IMR-90 (cell line): Measurements from ENCODE around the gene NRP1. TPM values are rescaled to one million over a fixed set of nuclear protein-coding genes. Genes with fewer than 3 reads are reported as not detected.

Experiments
- ATAC-seq: fragments of 200-7000 bp; cut with Tn5 transposase; 2 replicates; pipeline ENCODE4 v1.9.1; 2020; ENCODE audit warnings: low read depth, mild to moderate bottlenecking, moderate library complexity
- BruUV-seq: library from RNA; stranded (reverse); fragments of 400-500 nt; replicated peaks from 2 replicates; lab custom pipeline; 2021; lab: Mats Ljungman, UMichigan
- CTCF ChIA-PET: fragments of 300-600 bp; formaldehyde crosslinking; extraction: SDS; loops from one replicate; lab custom pipeline; 2021; ENCODE audit warnings: antibody characterized with exemption; lab: Yijun Ruan, JAX
- POLR2A ChIA-PET: fragments of 300-600 bp; sonication (Branson Sonifier 250); formaldehyde crosslinking; loops from one replicate; lab custom pipeline; 2022; ENCODE audit warnings: antibody characterized with exemption; ENCODE audit not compliant: unreplicated experiment; lab: Charles Lee
- DNase-seq: peaks from one replicate; pipeline ENCODE4 v3.0.0; 2013
- H2AFZ ChIP-seq: replicated peaks from 2 replicates; pipeline ENCODE3; 2013; ENCODE audit warnings: low read length, mild to moderate bottlenecking; ENCODE audit not compliant: poor library complexity
- H2AK5ac ChIP-seq: 2 replicates; pipeline ENCODE4 v1.6.1; 2013; ENCODE audit warnings: low read depth, low read length, inconsistent platforms
- H2AK9ac ChIP-seq: replicated peaks from 2 replicates; pipeline ENCODE3; 2013; ENCODE audit warnings: mild to moderate bottlenecking, low read depth, low read length, moderate library complexity; ENCODE audit not compliant: poor library complexity
- H2BK120ac ChIP-seq: 2 replicates; pipeline ENCODE4 v1.6.1; 2013; ENCODE audit warnings: low read depth, low read length, inconsistent platforms
- H2BK15ac ChIP-seq: 3 replicates; pipeline ENCODE4 v1.6.1; 2013; ENCODE audit warnings: low read depth, low read length, inconsistent platforms
- H2BK20ac ChIP-seq: 2 replicates; pipeline ENCODE4 v1.6.1; 2013; ENCODE audit warnings: low read depth, mild to moderate bottlenecking, inconsistent platforms, low read length, moderate library complexity
- H2BK5ac ChIP-seq: 2 replicates; pipeline ENCODE4 v1.6.1; 2013; ENCODE audit warnings: mild to moderate bottlenecking, low read depth, low read length, inconsistent platforms; ENCODE audit not compliant: poor library complexity, severe bottlenecking
- H3K14ac ChIP-seq: replicated peaks from 2 replicates; pipeline ENCODE4 v1.6.1; 2013; ENCODE audit warnings: low read depth, low read length, inconsistent platforms
- H3K18ac ChIP-seq: 2 replicates; pipeline ENCODE4 v1.6.1; 2013; ENCODE audit warnings: low read depth, low read length, control low read depth
- H3K23ac ChIP-seq: 2 replicates; pipeline ENCODE4 v1.6.1; 2013; ENCODE audit warnings: low read depth, low read length, inconsistent platforms
- H3K27ac ChIP-seq: 2 replicates; pipeline ENCODE4 v1.5.1; 2013; ENCODE audit warnings: mild to moderate bottlenecking, control low read depth, low read length; ENCODE audit not compliant: insufficient read depth
- H3K27me3 ChIP-seq: 2 replicates; pipeline ENCODE4 v1.6.1; 2013; ENCODE audit warnings: low read length; ENCODE audit not compliant: control insufficient read depth, insufficient read depth
- H3K36me3 ChIP-seq: 2 replicates; pipeline ENCODE4 v1.6.1; 2013; ENCODE audit warnings: low read length, mixed read lengths; ENCODE audit not compliant: control insufficient read depth, insufficient read depth
- H3K4ac ChIP-seq: 2 replicates; pipeline ENCODE4 v1.6.1; 2013; ENCODE audit warnings: low read depth, low read length, inconsistent platforms
- H3K4me1 ChIP-seq: 2 replicates; pipeline ENCODE4 v1.6.1; 2013; ENCODE audit warnings: low read length, mixed read lengths; ENCODE audit not compliant: control insufficient read depth, insufficient read depth
- H3K4me2 ChIP-seq: 2 replicates; pipeline ENCODE4 v1.6.1; 2013; ENCODE audit warnings: low read depth, mild to moderate bottlenecking, control low read depth, low read length, moderate library complexity
- H3K4me3 ChIP-seq: 2 replicates; pipeline ENCODE4 v1.5.1; 2013; ENCODE audit warnings: low read depth, mild to moderate bottlenecking, control low read depth, low read length, moderate library complexity; ENCODE audit not compliant: insufficient read depth
- H3K56ac ChIP-seq: 2 replicates; pipeline ENCODE4 v1.6.1; 2013; ENCODE audit warnings: low read length, inconsistent platforms; ENCODE audit not compliant: insufficient read depth; ENCODE audit errors: extremely low read depth
- H3K79me1 ChIP-seq, 2 experiments: 2 replicates each; pipeline ENCODE4 v1.6.1; 2013; ENCODE audit warnings: low read length in 2 of 2, inconsistent platforms in 1 of 2, low read depth in 1 of 2
- H3K9ac ChIP-seq: 2 replicates; pipeline ENCODE4 v1.6.1; 2013; ENCODE audit warnings: low read depth, low read length, control low read depth
- H3K9me1 ChIP-seq: 2 replicates; pipeline ENCODE4 v1.6.1; 2013; ENCODE audit warnings: low read length, inconsistent platforms; ENCODE audit not compliant: insufficient read depth
- H3K9me3 ChIP-seq: 2 replicates; pipeline ENCODE4 v1.6.1; 2013; ENCODE audit warnings: low read length; ENCODE audit not compliant: control insufficient read depth, insufficient read depth
- H4K20me1 ChIP-seq: 2 replicates; pipeline ENCODE4 v1.6.1; 2013; ENCODE audit warnings: low read length, inconsistent platforms; ENCODE audit not compliant: insufficient read depth
- H4K5ac ChIP-seq: 2 replicates; pipeline ENCODE4 v1.6.1; 2013; ENCODE audit warnings: mild to moderate bottlenecking, low read depth, low read length, control low read depth
- H4K8ac ChIP-seq, 2 experiments: 2 replicates each; pipeline ENCODE4 v1.6.1; 2013; ENCODE audit warnings: low read depth in 2 of 2, low read length in 2 of 2, control low read depth in 1 of 2, inconsistent platforms in 1 of 2
- H4K91ac ChIP-seq: 2 replicates; pipeline ENCODE4 v1.6.1; 2013; ENCODE audit warnings: low read depth, low read length, inconsistent platforms; ENCODE audit not compliant: insufficient read depth
- CHD1 ChIP-seq: IDR thresholded peaks from 2 replicates; pipeline ENCODE4 v1.6.1; 2012; ENCODE audit warnings: low read depth, low read length, improper control_type of control experiment
- NFE2L2 ChIP-seq: fragments of 150-350 bp; IDR thresholded peaks from 2 replicates; pipeline ENCODE4 v1.6.1; 2016; ENCODE audit warnings: low read depth, mild to moderate bottlenecking, low read length
- POLR2A ChIP-seq: IDR thresholded peaks from 2 replicates; pipeline ENCODE4 v1.6.1; 2012; ENCODE audit warnings: mild to moderate bottlenecking, low read depth, low read length
- WGBS, 2 experiments: methylation state at CpG; one replicate each; pipeline versions ENCODE4 v1.1.5 to v1.1.7; 2013; ENCODE audit warnings: missing lambda C conversion rate in 2 of 2; ENCODE audit not compliant: insufficient read length in 1 of 2; ENCODE audit errors: extremely low coverage in 2 of 2; 5-methylcytosine and 5-hydroxymethylcytosine counted together
- dilution Hi-C: fragments of 300-500 bp; cut with HindIII; formaldehyde crosslinking; loops from one replicate; pipeline ENCODE4 v1.14.3; 2018; ENCODE audit warnings: low sequenced_read_pairs; ENCODE audit not compliant: unreplicated experiment
- in situ Hi-C: fragments of 300-500 bp; cut with MboI; formaldehyde crosslinking; loops from 3 replicates; pipeline ENCODE4 v1.14.3; 2019; ENCODE audit warnings: low sequenced_read_pairs, inconsistent platforms, mixed read lengths
- intact Hi-C: fragments of 100-400 bp; cut with micrococcal nuclease; formaldehyde crosslinking; loops from 2 replicates; pipeline ENCODE4 v1.10.0; 2022
- polyA plus RNA-seq, 3 experiments: library from polyadenylated mRNA; depleted of rRNA; stranded (reverse); fragments of >200 nt; gene quantifications; 2 replicates each; pipeline ENCODE4 v1.2.3, GENCODE V29; 2012; ENCODE audit warnings: low replicate concordance in 1 of 3
- total RNA-seq: library from RNA; depleted of rRNA; stranded (reverse); fragments of >200 nt; gene quantifications from 2 replicates; pipeline ENCODE4 v1.2.3, GENCODE V29; 2012

Gene NRP1
- total and polyA plus RNA-seq, 2 of the 4 experiments (the other 2 are of a cell fraction), result 108 to 227 TPM

GRCh38 chr10:33325929-33326328, 8.5 kb downstream of the NRP1 start:
- Histone ChIP-seq H3K9ac (peak overlapping the region; percentile 14; the same call in 1 of the 2 replicates), H3K36me3 (peaks cover 10% of the 10 kb centered on the region), H2BK120ac (no peak overlapping the region), H4K8ac (peak overlapping the region in 1 of 2 experiments; percentile 11; a peak in 1 of 4 replicates), H2BK5ac (peak overlapping the region; percentile 66), H3K27me3 (no peaks in the 10 kb centered on the region), H2AK9ac (no peak overlapping the region), H3K18ac (peak overlapping the region; percentile 57; the same call in 1 of the 2 replicates), H2AFZ (no peak overlapping the region), H4K91ac (no peak overlapping the region), H3K4ac (peak overlapping the region; percentile 6; the same call in 1 of the 2 replicates), H2BK15ac (no peak overlapping the region), H3K4me2 (peak overlapping the region; percentile 65), H3K4me3 (no peak overlapping the region), H3K9me3 (no peaks in the 10 kb centered on the region), H3K9me1 (0 out of 2 replicates have a peak, but pooled peaks cover 4% of the 10 kb centered on the region), H2BK20ac (no peak overlapping the region), H3K79me1 (peaks cover 18 to 57% of the 10 kb centered on the region in 2 experiments), H3K27ac (peak overlapping the region; percentile 25; the same call in 1 of the 2 replicates), H4K20me1 (no peaks in the 10 kb centered on the region), H3K4me1 (peaks cover 9% of the 10 kb centered on the region), H2AK5ac (no peak overlapping the region), H3K23ac (peak overlapping the region; percentile 73; the same call in 1 of the 2 replicates), H3K14ac (peak overlapping the region; percentile 69; the same call in 1 of the 2 replicates), H3K56ac (no peak overlapping the region), H4K5ac (peak overlapping the region; percentile 31; the same call in 1 of the 2 replicates)
- no CpG with 5 or more reads among the region's 2 CpGs for WGBS, 2 experiments
- ChIA-PET POLR2A (no interaction called here), CTCF (no interaction called here)
- dilution Hi-C loops, result no loop called here
- DNase-seq, result no peak
- no TSS peak for BruUV-seq
- in situ Hi-C loops, result loop anchor here (25.0 kb wide), 2 partner anchors 586 to 786 kb away; no protein-coding TSS in a partner anchor
- intact Hi-C loops, result no loop called here
- ATAC-seq, result peak; percentile 25
- TF ChIP-seq NFE2L2 (no peak), POLR2A (no peak), CHD1 (no peak)
